Glomerular endothelial cell (primary cell): ENCODE data around the gene TMEM141. TPM values are rescaled to one million over a fixed set of nuclear protein-coding genes. Genes with fewer than 3 reads are reported as not detected.
"Not testable (repeated sequence)": the region's sequence is repeated elsewhere in the genome, so short reads cannot be mapped to it uniquely, and the experiment has no call there.

Source experiments
- DNase-seq: peaks from one replicate; pipeline ENCODE4 v3.0.0-alpha.2; 2011; ENCODE audit warnings: low read depth, low spot score; ENCODE audit errors: extremely low read depth
- total RNA-seq: library from RNA; depleted of rRNA; stranded (reverse); fragments of >200 nt; gene quantifications from 2 replicates; pipeline ENCODE4 v1.2.3, GENCODE V29; 2015

Gene TMEM141
- total RNA-seq, 1 donor from 2014 or later: 69.7 TPM

DNA sequence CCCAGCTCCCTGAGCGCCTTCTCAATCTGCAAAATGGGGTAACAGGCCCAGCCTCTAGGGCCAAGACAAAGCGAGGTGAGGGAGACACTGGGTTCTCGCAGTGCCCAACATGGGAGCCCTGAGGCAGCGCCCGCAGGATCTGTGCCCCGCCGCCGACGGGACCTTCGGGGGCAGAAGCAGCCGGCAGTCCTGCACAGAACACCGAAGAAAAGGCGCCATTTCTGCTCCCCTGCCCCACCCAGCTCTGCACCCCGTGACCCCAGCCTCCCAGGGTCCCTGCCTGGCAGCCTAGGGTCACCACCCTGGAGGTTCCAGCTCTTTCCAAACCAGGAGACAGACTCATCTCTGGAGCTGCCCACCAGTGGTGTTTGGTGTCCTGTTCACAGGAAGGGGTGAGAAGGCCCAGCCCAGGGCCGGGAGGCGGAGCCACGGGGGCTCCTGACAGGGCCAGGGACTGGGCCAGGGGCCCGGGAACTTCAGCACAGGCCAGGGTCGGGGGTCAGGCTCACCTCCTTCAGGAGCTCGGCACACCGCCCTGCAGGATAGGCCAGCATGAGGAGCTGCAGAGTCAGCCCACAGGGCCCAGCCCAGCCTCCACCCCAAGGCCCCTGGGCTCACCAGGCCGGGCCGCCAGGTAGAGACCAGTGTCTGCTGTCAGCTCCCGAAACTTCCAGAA lies 36.4 kb upstream of the TMEM141 start:
- DNase-seq: no peak

GRCh38 chr9:136755302-136756133 lies 35.6 kb upstream of the TMEM141 start:
- DNase-seq: not testable (repeated sequence)

- no peak for DNase-seq
These were observed 35.1 kb upstream of the TMEM141 start for GRCh38 chr9:136756134-136756438.

DNA sequence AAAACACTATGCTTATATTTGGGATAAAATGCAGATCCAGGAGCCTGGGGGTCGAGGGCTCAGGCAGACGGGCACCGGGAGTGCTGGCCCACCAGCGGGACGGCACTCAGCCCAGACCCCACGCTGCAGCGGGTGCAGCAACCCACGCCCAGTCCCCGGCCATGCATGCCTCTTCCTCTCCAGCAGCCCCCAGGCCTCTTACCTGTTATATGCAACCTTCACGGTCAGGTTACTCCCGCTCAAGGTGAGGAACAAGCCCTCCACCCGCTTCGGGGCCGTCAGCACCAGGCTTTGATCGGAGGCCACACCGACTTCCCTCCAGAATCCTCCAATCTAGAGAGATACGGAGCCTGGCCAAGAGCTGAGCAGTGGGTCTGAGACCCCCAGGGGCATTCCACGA lies 34.3 kb upstream of the TMEM141 start:
- no peak for DNase-seq

- DNase-seq: no peak
These were observed 33.8 kb upstream of the TMEM141 start for GRCh38 chr9:136757328-136757727.

- no peak for DNase-seq
These were observed 33.4 kb upstream of the TMEM141 start for GRCh38 chr9:136757751-136758140.

GRCh38 chr9:136759001-136759400 lies 32.1 kb upstream of the TMEM141 start:
- no peak for DNase-seq

GRCh38 chr9:136759436-136760325 lies 31.5 kb upstream of the TMEM141 start:
- DNase-seq: no peak

DNA sequence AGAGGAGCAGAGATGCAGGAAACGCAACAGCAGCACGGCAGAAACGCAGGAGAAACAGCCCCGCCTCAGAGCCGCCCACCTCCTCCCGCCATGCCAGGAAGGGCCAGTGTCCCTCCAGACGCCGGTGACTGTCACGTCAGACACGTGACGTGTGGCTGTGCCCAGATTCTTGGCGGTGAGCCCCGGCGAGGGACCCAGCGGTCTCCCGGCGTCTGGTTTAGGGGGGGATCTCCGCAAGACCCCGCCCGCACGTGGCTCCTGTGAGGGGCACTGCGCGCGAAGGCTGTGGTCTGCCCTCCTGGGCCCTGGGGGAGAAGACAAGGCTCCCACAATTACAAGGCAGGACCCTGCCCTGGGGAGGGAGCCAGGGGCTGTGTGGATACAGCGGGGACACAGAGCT lies 30.7 kb upstream of the TMEM141 start:
- no peak for DNase-seq

DNA sequence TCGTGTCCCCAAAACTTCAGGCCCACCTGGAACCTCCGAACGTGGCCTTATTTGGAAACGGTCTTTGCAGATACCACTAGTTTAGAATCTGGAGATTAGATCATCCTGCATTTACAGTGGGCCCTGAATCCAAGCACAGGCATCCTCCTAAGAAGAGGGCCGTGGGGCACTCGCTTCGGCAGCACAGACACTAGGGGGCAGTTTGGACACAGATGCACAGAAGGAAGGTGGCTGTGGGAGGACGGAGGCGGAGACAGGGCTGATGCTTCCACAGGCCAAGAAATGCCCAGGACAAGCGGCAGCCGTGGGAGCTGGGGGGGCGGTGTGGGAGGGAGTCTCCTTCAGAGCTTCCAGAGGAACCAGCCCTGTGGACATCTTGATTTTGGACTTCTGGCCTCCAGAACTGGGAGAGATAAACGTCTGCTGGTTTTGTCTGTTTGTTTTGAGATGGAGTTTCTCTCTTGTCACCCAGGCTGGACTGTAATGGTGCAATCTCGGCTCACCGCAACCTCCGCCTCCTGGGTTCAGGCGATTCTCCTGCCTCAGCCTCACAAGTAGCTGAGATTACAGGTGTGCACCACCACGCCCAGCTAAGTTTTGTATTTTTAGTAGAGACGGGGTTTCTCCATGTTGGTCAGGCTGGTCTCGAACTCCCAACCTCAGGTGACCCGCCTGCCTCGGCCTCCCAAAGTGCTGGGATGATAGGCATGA lies 30.2 kb upstream of the TMEM141 start:
- DNase-seq: not testable (repeated sequence)

GRCh38 chr9:136761545-136761981 lies 29.6 kb upstream of the TMEM141 start:
- no peak for DNase-seq

GRCh38 chr9:136762221-136762691 lies 28.9 kb upstream of the TMEM141 start:
- no peak for DNase-seq

DNA sequence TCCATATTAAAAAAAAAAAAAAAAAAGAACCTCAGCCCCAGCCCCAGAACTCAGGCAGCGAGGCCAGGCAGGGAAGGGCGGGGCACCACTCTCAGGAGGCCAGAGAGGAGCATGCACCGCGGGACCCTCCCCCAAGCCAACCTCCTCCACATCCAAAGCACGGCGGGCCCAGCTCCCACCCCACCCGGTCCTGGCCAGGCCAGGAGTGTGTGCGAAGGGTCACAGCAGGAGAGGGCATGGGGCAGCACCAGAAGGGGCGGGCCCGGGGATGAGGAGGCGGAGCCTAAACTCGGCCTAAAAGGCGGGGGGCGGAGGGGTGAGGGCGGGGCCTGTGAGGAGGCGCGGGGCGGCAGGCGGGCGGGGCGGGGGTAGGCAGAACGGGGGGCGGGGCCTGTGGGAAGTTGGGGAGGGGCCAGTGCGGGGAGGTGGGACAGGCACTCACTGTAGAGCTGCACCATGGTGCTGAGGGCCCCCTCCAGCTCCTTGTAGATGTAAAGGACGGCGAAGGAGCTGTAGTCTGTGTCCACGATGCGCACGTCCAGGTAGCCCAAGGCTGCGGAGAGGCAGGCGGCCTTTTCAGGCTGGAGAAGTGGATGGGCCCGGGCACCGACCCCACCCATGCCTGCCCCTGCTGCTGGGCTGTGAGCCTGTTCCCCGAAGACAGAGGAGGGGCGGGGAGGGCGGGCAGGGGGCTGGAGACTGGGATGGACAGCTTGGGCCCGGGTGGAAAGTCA lies 28.1 kb upstream of the TMEM141 start:
- DNase-seq: no peak

GRCh38 chr9:136763649-136764035 lies 27.5 kb upstream of the TMEM141 start:
- DNase-seq: no peak

- no peak for DNase-seq
These were observed 26.7 kb upstream of the TMEM141 start, which contains the start of gene LCN15 for GRCh38 chr9:136764301-136764891. Gene LCN15, minus strand, starts transcription at chr9:136764518. Its CDS starts 30 bp downstream, at chr9:136764488.

GRCh38 chr9:136765041-136765440 lies 26.1 kb upstream of the TMEM141 start:
- DNase-seq: no peak

GRCh38 chr9:136765745-136766409 lies 25.3 kb upstream of the TMEM141 start:
- DNase-seq: not testable (repeated sequence)

DNA sequence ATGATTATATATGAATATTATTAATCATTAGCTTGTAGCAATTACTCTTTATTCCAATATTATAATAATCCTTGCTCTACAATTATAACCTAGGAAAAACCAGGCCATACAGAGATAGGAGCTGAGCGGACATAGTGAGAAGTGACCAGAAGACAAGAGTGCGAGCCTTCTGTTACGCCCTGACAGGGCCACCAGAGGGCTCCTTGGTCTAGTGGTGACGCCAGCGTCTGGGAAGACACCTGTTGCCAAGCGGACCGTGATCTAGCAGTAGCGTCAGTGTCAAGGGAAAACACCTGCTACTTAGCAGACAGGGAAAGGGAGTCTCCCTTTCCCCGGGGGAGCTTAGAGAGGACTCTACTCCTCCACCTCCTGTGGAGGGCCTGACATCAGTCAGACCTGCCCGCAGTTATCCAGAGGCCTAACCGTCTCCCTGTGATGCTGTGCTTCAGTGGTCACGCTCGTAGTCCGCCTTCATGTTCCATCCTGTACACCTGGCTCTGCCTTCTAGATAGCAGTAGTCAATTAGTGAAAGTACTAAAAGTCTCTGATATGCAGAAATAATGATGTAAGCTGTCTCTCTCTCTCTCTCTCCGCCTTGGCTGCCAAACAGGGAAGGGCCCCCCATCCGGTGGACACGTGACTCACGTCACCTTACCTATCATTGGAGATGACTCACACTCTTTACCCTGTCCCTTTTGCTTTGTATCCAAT lies 24.6 kb upstream of the TMEM141 start:
- not testable (repeated sequence) for DNase-seq
